Measurements from ENCODE around the gene OR2T10. TPM values are rescaled to one million over a fixed set of nuclear protein-coding genes. Genes with fewer than 3 reads are reported as not detected.

OR2T10 gene, protein sequence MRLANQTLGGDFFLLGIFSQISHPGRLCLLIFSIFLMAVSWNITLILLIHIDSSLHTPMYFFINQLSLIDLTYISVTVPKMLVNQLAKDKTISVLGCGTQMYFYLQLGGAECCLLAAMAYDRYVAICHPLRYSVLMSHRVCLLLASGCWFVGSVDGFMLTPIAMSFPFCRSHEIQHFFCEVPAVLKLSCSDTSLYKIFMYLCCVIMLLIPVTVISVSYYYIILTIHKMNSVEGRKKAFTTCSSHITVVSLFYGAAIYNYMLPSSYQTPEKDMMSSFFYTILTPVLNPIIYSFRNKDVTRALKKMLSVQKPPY
- total RNA-seq: not detected in 2 replicates

DNA sequence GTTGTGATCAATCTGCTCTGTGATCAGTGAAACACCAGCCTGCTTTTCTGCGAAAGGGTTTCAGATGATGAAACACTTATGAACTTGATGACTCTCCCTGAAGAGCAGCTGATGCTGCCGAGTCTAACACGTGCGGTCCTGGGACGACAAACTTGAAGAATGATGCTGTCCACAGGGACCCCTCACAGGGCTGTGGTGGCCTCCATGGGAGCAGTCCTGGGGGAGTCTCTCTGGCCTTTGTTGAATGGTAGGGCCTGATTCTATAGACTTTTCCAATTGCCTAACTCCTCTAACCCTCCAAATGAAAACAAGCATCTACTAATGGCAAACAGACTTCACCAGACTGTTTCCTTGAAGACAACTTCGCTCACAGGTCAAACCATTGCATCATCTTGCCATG lies at the start of gene OR2T10:
Gene OR2T10, minus strand, starts transcription at position 112 of the 400 bp plus-strand sequence. CDS start 3,932 bp downstream, outside the sequence.

DNA sequence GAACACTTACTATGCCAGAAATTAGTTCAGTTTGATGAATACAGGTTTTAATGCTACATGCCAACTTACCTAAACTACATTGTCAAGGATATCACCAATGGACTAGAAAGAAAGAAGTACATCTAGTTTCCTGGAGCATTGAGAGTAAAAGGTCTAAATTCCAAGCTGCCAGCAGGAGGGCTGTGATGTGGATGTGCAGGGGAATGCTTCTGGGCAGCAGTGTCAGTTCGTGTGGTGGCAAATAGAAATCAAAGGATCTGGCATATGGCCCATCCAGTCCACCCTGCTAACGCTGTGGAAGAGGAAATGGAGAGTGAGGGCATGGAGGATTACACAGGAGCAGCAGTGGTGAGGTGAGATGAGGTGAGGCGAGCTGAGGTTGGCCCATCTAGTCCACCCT lies 47.7 kb upstream of the OR2T10 start, which contains the start of gene OR2T35:
Gene OR2T35, minus strand, starts transcription at position 101 of the 400 bp plus-strand sequence. CDS start 6,020 bp downstream, outside the sequence.

DNA sequence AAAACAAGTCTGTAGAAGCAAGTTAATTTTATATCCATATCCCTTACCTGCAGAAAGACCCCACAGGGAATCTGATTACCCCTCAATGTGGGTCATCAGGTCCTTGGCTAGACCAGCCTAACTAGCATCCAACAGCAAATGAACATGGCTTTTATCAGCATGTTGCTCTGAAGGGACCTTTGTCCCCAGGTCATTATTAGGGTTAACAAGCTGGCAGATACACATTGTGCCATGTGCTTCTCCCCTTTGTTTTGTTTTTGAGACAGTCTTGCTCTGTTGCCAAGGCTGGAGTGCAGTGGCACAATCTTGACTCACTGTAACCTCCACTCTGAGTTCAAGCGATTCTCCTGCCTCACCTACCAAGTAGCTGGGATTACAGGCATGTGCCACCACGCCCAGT lies 37.5 kb upstream of the OR2T10 start, which contains the start of gene OR2T11:
Gene OR2T11, minus strand, starts transcription at position 101 of the 400 bp plus-strand sequence. CDS start 7,963 bp downstream, outside the sequence.

DNA sequence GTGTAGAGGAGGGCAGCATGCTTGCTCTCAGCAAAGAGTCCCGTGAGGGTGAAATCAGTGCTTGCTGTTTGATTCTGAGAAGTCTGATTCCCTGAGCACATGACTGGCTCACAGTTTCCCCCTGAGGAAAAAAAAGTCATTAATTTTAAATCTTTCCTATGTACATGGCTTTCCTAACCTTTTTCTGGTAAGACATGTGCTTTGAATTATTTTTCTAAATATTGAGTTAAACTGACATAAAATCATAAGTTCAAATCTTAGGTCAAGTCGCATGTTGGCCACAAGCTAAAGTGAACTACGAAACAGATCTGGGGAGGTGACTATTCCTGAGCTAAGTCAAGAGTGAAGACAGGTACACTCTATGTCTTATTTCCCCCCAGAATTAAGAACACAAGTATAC lies 22.8 kb downstream of the OR2T10 start, which contains the start of gene OR2T34:
Gene OR2T34, minus strand, starts transcription at position 101 of the 400 bp plus-strand sequence. Its CDS starts 0 bp downstream, at position 101.

DNA sequence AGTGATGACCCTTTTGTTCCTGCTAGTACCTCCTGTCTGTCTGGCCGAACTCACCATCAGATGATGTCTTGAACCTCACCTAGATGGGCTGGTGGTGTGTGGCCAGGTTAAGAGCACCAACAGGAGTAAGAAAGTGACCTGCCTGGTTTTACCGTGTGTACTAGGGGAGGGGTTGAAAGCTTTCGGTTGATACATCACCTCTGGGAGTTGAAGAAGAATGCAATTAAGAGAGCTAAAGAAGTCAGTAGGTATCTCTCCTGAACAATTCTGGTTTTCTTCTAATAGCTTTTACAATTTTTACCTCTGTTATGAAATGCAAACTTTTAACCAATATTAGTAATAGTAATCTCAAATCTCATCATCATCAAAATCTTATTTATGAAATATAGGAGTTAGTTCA lies 34.8 kb downstream of the OR2T10 start, which contains the start of gene OR2T29:
Gene OR2T29, minus strand, starts transcription at position 101 of the 400 bp plus-strand sequence. CDS start 3,281 bp downstream, outside the sequence.

Other genes with a start within 250 kb of the OR2T10 start
- not detected in 2 replicates for gene OR14C36, start 248.9 kb downstream of the OR2T10 start, total RNA-seq
- not detected in 2 replicates for gene OR2T4, start 236.0 kb downstream of the OR2T10 start, total RNA-seq
- gene OR2T6, start 222.0 kb downstream of the OR2T10 start, total RNA-seq: not detected in 2 replicates
- not detected in 2 replicates for gene OR2T1, start 194.7 kb downstream of the OR2T10 start, total RNA-seq
- gene OR2T2, start 152.1 kb downstream of the OR2T10 start, total RNA-seq: not detected in 2 replicates
- not detected in 2 replicates for gene OR2T3, start 124.3 kb downstream of the OR2T10 start, total RNA-seq
- not detected in 2 replicates for gene OR2T5, start 109.1 kb downstream of the OR2T10 start, total RNA-seq
- not detected in 2 replicates for gene OR2G6, start 89.6 kb downstream of the OR2T10 start, total RNA-seq
- gene OR2T29, start 34.9 kb downstream of the OR2T10 start, total RNA-seq: not detected in 2 replicates
- not detected in 2 replicates for gene OR2T34, start 22.9 kb downstream of the OR2T10 start, total RNA-seq
- not detected in 2 replicates for gene OR2T11, start 37.4 kb upstream of the OR2T10 start, total RNA-seq
- gene OR2T35, start 47.6 kb upstream of the OR2T10 start, total RNA-seq: not detected in 2 replicates
- not detected in 2 replicates for gene OR2T27, start 57.8 kb upstream of the OR2T10 start, total RNA-seq
- not detected in 2 replicates for gene OR14I1, start 105.1 kb upstream of the OR2T10 start, total RNA-seq
- not detected in 2 replicates for gene LYPD8, start 158.1 kb upstream of the OR2T10 start, total RNA-seq
- gene SH3BP5L, start 228.2 kb upstream of the OR2T10 start, total RNA-seq: 20.9 and 22.9 TPM in 2 replicates
- 26.1 and 27.6 TPM in 2 replicates for gene ZNF672, start 240.5 kb upstream of the OR2T10 start, total RNA-seq

All from airway epithelial cell (primary cell).